GM18870 (cell line): Measurements from ENCODE around the gene SANBR.

ENCODE experiments used
- ATAC-seq: cut with Tn5 transposase; IDR thresholded peaks from one replicate; pipeline ENCODE4 v1.9.1; 2021; ENCODE audit warnings: moderate library complexity; ENCODE audit not compliant: unreplicated experiment

The SANBR gene

GRCh38 chr2:61089797-61090196, 24.1 kb downstream of the SANBR start:
- ATAC-seq = no peak

DNA sequence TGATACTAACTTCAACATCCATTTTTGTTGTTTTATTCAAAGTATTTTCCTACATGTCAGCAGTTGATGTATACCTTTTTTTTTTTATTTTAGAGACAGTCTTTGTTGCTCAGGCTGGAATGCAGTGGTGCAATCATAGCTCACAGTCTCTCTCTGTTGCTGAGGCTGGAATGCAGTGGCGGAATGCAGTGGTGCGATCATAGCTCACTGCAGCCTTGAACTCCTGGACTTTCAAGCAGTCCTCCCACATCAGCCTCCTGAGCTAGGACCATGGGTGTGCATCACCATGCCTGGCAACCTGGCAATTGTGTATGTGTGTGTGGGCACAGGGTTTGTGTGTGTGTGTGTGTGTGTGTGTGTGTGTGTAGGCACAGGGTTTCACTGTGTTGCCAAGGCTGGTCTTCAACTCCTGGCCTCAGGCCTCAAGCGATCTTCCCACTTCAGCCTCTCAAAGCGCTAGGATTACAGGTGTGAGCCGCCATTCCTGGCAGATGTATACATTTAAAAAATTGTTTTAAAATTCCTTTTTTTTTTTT, 24.8 kb downstream of the SANBR start:
- ATAC-seq = no peak

DNA sequence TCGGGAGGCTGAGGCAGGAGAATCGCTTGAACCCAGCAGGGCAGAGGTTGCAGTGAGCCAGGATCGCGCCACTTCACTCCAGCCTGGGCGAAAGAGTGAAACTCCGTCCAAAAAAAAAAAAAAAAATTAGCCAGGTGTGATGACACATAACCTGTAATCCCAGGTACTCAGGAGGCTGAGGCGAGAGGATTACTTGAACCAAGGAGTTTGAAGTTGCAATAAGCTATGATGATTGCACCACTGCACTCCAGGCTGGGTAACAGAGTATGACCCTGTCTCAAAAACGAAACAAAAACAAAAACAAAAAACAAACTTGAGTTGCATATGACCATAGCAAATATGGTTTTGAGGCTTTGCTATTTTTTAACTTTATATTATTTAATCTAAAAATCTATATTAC, 25.8 kb downstream of the SANBR start:
- no peak for ATAC-seq

DNA sequence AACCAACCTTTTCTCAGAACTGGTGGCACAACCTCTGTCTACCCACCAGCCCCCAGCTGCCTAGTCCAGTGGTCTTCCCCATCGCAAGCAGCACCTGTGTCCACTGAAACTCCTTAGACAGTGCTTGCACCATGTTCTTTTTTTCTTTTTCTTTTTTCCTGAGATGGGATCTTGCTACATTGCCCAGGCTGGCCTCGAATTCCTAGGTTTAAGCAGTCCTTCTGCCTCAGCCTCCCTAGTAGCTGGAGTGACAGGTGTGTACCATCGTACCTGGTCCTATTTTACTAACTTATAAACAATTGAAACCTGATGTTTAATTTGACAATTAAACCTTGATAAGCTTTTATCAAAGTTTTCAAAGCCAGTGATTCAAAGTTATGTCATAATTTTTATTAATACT, 30.8 kb downstream of the SANBR start:
- no peak for ATAC-seq

DNA sequence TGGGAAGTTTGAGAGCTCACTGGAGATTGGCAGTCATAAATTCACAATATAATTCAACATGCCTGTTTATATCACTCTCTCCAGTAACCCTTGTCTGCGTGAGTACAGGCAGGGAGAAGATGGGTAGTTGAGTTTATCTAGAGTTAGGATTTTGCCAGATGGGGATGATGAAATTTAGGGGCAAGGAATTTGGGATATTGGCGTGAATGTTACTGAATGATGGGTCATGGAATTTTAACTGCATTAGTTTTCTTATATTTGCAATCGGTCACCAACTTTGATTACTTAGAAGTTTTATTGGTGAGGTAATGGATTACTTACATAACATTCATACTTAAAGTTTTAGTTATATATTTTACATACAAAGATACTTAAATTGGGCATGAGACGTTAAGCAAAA, 35.1 kb downstream of the SANBR start:
- no peak for ATAC-seq

- ATAC-seq = no peak
Measured at GRCh38 chr2:61109291-61109690, 43.6 kb downstream of the SANBR start.

- ATAC-seq = no peak
Measured at GRCh38 chr2:61111708-61112107, 46.0 kb downstream of the SANBR start.

- no peak for ATAC-seq
Measured at GRCh38 chr2:61114147-61114546, 48.5 kb downstream of the SANBR start.
